ENCODE data around the gene VMA21.

VMA21 gene

GRCh38 chrX:151396825-151397740, at the start of gene VMA21:
Gene VMA21, plus strand, starts transcription at chrX:151397206. Its CDS starts 103 bp downstream, at chrX:151397309.
- DNase-seq = peak; percentile 92

DNA sequence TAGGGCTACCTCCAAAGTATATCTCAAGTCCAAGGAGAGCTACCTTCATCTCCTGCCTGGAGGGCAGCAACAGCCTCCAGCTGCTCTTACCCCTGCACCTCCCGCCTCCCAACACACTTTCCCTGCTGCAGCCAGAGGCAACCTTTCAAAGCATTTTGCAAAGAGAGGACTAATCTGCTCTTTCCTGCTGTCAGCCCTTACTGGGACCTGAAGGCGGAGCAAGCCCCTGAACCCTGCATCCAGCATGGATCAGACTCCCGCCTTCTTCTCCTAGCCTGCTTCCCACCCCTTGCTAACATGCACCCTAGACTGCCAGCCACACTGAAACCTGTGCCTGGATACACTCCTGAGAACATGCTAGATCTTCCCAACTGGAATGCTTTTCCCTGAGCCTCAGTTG, 37.7 kb upstream of the VMA21 start:
- no peak for DNase-seq

DNA sequence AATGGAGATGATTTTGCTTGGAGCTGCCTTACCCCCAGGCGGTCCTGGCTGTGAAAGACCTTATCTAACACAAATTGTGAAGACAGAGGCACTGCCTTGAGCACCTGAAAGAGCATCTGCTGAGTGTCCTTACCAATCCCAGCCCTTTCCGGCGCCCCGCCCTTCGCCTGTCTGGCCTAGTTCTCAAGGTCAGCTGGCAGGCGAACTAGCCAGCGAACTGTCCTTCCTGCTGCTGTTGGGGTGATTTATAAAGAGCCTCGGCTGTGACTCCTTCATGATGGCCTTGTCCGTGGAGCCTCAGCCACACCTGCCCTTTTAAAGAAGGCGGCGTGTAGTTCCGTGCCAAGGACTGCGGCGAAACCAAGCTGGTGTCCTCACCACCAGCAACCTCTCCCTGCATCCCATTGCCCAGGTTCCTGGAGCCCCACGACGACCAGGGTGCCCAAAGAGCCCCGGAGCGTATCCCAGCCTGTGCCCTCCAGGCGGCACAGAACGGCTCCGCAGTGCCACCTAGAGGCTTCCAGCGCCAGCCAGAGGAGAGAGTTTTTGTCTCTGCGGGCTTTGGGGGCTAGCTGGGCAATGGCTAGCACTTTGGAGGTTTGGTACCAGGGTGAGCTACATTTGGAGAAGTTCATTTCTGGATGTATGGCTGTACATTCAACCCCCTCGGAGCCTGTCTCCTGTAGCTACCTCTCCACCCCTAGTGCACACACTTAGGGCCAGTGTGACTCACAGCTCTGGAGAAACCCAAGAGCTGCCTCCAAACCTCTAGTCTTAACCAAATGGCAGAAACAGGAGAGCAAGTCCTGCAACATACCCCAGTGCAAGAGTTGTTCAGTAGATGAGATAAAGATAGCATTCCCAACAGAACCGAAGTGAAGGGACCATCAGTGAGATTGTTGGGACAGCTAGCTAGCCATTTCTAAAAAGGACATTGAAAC, 36.8 kb upstream of the VMA21 start:
- peak; percentile 29 for DNase-seq

GRCh38 chrX:151363316-151363715, 33.7 kb upstream of the VMA21 start:
- DNase-seq = no peak

DNA sequence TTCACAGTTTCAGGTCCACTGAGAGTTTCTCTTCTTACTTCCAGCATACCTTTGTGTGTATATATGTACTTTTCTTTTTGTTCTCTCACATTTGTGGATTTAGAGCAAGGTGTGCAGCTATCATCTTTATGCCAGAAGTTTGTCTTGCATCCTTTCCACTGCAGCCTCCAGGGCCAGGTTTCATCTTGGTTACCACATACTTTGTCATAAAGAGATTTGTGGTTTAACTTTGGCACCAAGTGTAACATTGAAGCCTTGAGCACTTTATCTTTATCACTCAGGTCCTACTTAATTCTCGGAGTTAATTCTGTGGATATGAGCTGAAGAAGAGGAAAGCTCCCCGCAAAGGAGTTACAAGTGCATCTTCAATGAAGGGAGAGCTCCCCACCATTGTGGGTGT, 31.4 kb upstream of the VMA21 start:
- DNase-seq = no peak

- DNase-seq = no peak
These were observed 26.1 kb upstream of the VMA21 start for GRCh38 chrX:151370906-151371305.

GRCh38 chrX:151384807-151385206, 12.2 kb upstream of the VMA21 start:
- DNase-seq = peak; percentile 49

GRCh38 chrX:151386838-151387459, 10.1 kb upstream of the VMA21 start:
- peak; percentile 34 for DNase-seq

DNA sequence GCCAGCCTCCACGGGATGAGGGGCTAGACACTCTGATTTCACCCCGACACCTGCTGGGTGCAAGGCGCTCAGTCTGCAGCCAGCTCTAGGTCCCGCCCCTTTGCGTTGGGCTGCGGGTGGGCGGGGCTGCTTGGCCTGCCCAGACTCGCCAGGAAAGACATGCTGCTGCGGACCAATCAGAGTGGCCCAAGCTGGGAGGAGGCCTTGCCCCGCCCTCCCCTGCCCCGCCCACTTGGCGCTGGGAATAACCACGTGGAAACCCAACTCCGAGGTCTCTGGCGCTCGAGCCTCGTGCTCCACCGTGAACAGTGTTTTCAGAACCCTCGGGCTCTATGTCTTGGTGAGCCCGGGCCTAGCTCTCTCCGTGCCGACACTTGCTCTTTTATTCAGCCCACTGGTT, 5.3 kb upstream of the VMA21 start:
- DNase-seq = no peak

- no peak for DNase-seq
These were observed 3.5 kb upstream of the VMA21 start for GRCh38 chrX:151393514-151393913.

DNA sequence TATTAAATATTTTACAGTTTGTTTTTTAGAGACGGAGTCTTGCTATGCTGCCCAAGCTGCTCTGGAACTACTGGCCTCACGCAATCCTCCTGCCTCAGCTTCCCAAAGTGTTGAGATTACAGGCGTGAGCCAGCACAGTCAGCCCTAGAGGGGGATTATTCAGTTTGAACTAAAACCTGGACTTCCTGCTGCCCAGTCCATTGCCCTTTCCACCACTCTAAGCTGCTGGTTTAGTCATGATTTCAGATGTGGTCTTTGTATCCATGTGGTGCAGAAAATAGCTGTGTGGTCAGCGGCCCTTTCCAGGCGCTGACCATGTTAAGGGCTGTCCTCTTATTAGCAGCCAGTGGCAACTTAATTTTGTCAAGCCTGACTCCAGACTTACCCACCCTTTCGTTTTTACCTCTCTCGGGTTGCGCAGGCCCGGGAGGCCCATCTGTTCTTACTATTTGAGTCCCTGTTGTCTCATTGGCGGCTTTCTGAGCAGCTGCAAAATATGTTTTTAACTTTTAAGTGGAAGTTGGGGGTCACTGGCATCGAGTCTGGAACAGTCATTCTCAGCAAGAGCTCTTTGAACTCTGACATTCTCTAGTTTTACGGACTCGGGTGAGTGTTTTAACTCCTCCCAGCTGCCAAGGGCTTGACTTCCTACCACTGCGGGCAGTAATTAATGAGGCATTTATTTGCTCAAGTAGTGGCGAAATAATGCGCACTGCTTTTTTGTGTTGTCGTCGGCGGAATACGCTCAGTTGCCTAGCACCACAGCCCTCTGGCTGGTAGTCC, 773 bp upstream of the VMA21 start:
- peak; percentile 43 for DNase-seq

DNA sequence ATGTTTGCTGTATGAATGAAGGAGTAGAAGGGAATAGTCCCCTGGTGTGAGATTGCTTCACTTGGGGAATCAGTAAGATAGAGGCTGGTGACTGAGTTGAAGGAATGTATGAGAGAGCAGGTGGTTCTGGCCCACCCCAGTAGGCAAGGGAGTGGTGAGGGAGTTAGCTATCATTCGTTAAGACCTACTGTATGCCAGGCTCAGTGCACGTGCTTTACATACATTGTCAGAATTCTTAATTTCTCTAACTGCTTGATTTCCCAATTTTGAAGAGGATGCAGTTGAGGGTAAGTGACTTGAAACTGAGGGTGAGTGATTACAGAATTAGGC, 700 bp downstream of the VMA21 start:
- no peak for DNase-seq

DNA sequence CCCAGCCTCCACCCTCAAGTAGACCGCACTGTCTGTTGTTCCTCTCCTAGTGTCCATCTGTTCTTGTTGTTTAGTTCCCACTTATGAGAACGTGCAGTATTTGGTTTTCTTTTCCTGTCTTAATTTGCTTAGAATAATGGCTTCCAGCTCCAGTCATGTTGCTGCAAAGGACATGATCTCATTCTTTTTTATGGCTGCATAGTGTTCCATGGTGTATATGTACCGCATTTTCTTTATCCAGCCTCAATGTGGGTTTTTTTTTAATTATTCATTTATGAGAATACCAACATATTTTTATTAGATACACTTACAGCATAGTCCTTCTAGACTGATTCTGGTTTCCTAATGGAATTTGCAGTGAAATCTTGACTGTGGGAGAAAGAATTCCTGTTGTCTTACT, 1.3 kb downstream of the VMA21 start:
- DNase-seq = no peak

GRCh38 chrX:151402719-151403390, 5.8 kb downstream of the VMA21 start:
- DNase-seq = no peak

DNA sequence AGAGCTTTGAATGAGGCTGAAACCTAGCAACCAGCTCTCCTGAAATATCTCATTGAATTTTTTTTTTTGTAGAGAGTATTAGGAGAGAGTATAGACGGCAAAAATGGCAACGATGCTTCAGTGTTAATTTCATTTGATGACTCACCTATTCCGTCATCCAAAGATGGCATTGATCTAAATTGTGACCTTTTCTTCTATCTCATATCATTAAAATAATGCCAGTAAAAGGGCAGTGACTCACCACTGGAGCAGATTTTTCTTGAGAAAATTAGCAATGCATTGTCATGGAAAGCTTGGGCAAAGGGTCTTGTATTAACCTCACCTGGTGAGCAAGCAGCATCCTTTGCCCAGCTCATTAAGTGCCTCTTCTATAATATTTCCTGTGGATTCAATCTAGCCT, 19.6 kb downstream of the VMA21 start:
- no peak for DNase-seq

GRCh38 chrX:151419782-151420181, 22.8 kb downstream of the VMA21 start:
- DNase-seq = no peak

- no peak for DNase-seq
These were observed 27.5 kb downstream of the VMA21 start for GRCh38 chrX:151424505-151424904.

DNA sequence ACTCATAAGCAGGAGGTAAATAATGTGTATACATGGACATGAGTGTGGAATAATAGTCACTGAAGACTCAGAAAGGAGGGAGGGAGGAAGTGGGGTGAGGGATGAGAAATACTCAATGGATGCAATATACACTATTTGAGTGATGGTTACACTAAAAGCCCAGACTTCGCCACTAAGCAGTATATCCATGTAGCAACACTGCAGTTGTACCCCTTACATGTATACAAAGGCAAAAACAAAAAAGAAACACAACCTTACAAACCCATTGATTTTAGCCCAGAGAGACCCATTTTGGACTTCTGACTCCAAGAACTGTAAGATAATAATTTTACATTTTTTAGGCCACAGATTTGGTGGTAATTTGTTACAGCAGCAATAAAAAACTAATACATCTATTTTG, 51.5 kb downstream of the VMA21 start:
- DNase-seq = no peak

- DNase-seq = no peak
These were observed 61.8 kb downstream of the VMA21 start for GRCh38 chrX:151458824-151459223.
